Measurements from ENCODE around the gene DNAH9.

The DNAH9 gene

GRCh38 chr17:11598274-11599221 is at the start of gene DNAH9:
Gene DNAH9 (plus strand): TSS chr17:11598470. CDS start chr17:11598499, 29 bp downstream.
- no peak for DNase-seq (ENCODE audit: low read depth)

GRCh38 chr17:11550431-11550830 is 47.8 kb upstream of the DNAH9 start:
- DNase-seq (ENCODE audit: low read depth), result no peak

- DNase-seq (ENCODE audit: low read depth), result no peak
These were observed 46.8 kb upstream of the DNAH9 start for GRCh38 chr17:11551442-11551841.

- DNase-seq (ENCODE audit: low read depth), result no peak
These were observed 45.1 kb upstream of the DNAH9 start for GRCh38 chr17:11553135-11553534.

- no peak for DNase-seq (ENCODE audit: low read depth)
These were observed 44.2 kb upstream of the DNAH9 start for GRCh38 chr17:11554042-11554441.

- DNase-seq (ENCODE audit: low read depth), result no peak
These were observed 43.7 kb upstream of the DNAH9 start for GRCh38 chr17:11554542-11554941.

- DNase-seq (ENCODE audit: low read depth), result no peak
These were observed 42.7 kb upstream of the DNAH9 start for GRCh38 chr17:11555530-11555929.

GRCh38 chr17:11557727-11558452 is 40.4 kb upstream of the DNAH9 start:
- no peak for DNase-seq (ENCODE audit: low read depth)

- DNase-seq (ENCODE audit: low read depth), result no peak
These were observed 39.5 kb upstream of the DNAH9 start for GRCh38 chr17:11558681-11559234.

GRCh38 chr17:11559601-11560000 is 38.7 kb upstream of the DNAH9 start:
- DNase-seq (ENCODE audit: low read depth), result no peak

GRCh38 chr17:11561281-11561680 is 37.0 kb upstream of the DNAH9 start:
- no peak for DNase-seq (ENCODE audit: low read depth)

- DNase-seq (ENCODE audit: low read depth), result no peak
These were observed 36.6 kb upstream of the DNAH9 start for GRCh38 chr17:11561702-11562101.

GRCh38 chr17:11564589-11565380 is 33.5 kb upstream of the DNAH9 start:
- DNase-seq (ENCODE audit: low read depth), result no peak

GRCh38 chr17:11565591-11565990 is 32.7 kb upstream of the DNAH9 start:
- DNase-seq (ENCODE audit: low read depth), result no peak

- no peak for DNase-seq (ENCODE audit: low read depth)
These were observed 19.3 kb upstream of the DNAH9 start for GRCh38 chr17:11578998-11579397.

- DNase-seq (ENCODE audit: low read depth), result no peak
These were observed 17.6 kb upstream of the DNAH9 start for GRCh38 chr17:11580677-11581076.

- no peak for DNase-seq (ENCODE audit: low read depth)
These were observed 16.1 kb upstream of the DNAH9 start for GRCh38 chr17:11582217-11582616.

- DNase-seq (ENCODE audit: low read depth), result no peak
These were observed 14.8 kb upstream of the DNAH9 start for GRCh38 chr17:11583306-11583992.

GRCh38 chr17:11589716-11590115 is 8.6 kb upstream of the DNAH9 start:
- DNase-seq (ENCODE audit: low read depth), result no peak

- DNase-seq (ENCODE audit: low read depth), result no peak
These were observed 3.4 kb downstream of the DNAH9 start for GRCh38 chr17:11601661-11602060.

GRCh38 chr17:11608396-11608795 is 10.1 kb downstream of the DNAH9 start:
- no peak for DNase-seq (ENCODE audit: low read depth)
